H9 (cell line): ENCODE data around the gene FBXL7. TPM values are rescaled to one million over a fixed set of nuclear protein-coding genes. Genes with fewer than 3 reads are reported as not detected.

Experiments used
- DNase-seq: peaks from one replicate; pipeline ENCODE4 v3.0.0-alpha.2; 2017
- H2AFZ ChIP-seq: one replicate; pipeline ENCODE4 v1.6.1; 2013; ENCODE audit warnings: mild to moderate bottlenecking, low read length, control low read depth, moderate library complexity
- H2AK5ac ChIP-seq: 2 replicates; pipeline ENCODE4 v1.6.1; 2013; ENCODE audit warnings: low read length, control low read depth, mixed read lengths; ENCODE audit not compliant: insufficient read length
- H2BK120ac ChIP-seq: one replicate; pipeline ENCODE4 v1.6.1; 2013; ENCODE audit warnings: low read depth, mild to moderate bottlenecking, low read length, control low read depth, inconsistent platforms; ENCODE audit not compliant: poor library complexity, severe bottlenecking
- H2BK12ac ChIP-seq: 2 replicates; pipeline ENCODE4 v1.6.1; 2013; ENCODE audit warnings: low read length, control low read depth, mixed read lengths, low read depth; ENCODE audit not compliant: insufficient read length
- H2BK15ac ChIP-seq: 2 replicates; pipeline ENCODE4 v1.6.1; 2013; ENCODE audit warnings: low read depth, low read length, control low read depth
- H2BK20ac ChIP-seq: one replicate; pipeline ENCODE4 v1.6.1; 2013; ENCODE audit warnings: low read depth, mild to moderate bottlenecking, low read length, control low read depth, inconsistent platforms; ENCODE audit not compliant: poor library complexity, severe bottlenecking
- H2BK5ac ChIP-seq: 2 replicates; pipeline ENCODE4 v1.6.1; 2013; ENCODE audit warnings: low read length, control low read depth, mixed read lengths; ENCODE audit not compliant: insufficient read length
- H3K14ac ChIP-seq: 2 replicates; pipeline ENCODE4 v1.6.1; 2013; ENCODE audit warnings: low read length, control low read depth; ENCODE audit not compliant: insufficient read depth
- H3K18ac ChIP-seq: 2 replicates; pipeline ENCODE4 v1.6.1; 2013; ENCODE audit warnings: low read depth, mild to moderate bottlenecking, mixed read lengths, low read length, control low read depth; ENCODE audit not compliant: insufficient read length
- H3K23ac ChIP-seq: 2 replicates; pipeline ENCODE4 v1.6.1; 2013; ENCODE audit warnings: low read length, control low read depth, mixed read lengths, low read depth; ENCODE audit not compliant: insufficient read length
- H3K23me2 ChIP-seq: 2 replicates; pipeline ENCODE4 v1.6.1; 2013; ENCODE audit warnings: low read depth, mild to moderate bottlenecking, mixed read lengths, low read length, control low read depth; ENCODE audit not compliant: insufficient read length, poor library complexity, severe bottlenecking
- H3K27ac ChIP-seq: 2 replicates; pipeline ENCODE4 v1.5.1; 2013; ENCODE audit warnings: low read length, control low read depth, mixed read lengths, low read depth; ENCODE audit not compliant: insufficient read length
- H3K27me3 ChIP-seq: 2 replicates; pipeline ENCODE4 v1.6.1; 2013; ENCODE audit warnings: low read length, control low read depth, inconsistent platforms; ENCODE audit not compliant: insufficient read depth
- H3K4ac ChIP-seq: 2 replicates; pipeline ENCODE4 v1.6.1; 2013; ENCODE audit warnings: low read depth, mild to moderate bottlenecking, control low read depth, inconsistent platforms, low read length, moderate library complexity
- H3K4me1 ChIP-seq: 2 replicates; pipeline ENCODE4 v1.6.1; 2013; ENCODE audit warnings: low read length, control low read depth, inconsistent platforms; ENCODE audit not compliant: insufficient read depth
- H3K4me2 ChIP-seq: 2 replicates; pipeline ENCODE4 v1.6.1; 2013; ENCODE audit warnings: low read length, control low read depth, mixed read lengths; ENCODE audit not compliant: insufficient read length, insufficient read depth
- H3K56ac ChIP-seq: 2 replicates; pipeline ENCODE4 v1.6.1; 2013; ENCODE audit warnings: low read depth, mild to moderate bottlenecking, mixed read lengths, low read length, control low read depth; ENCODE audit not compliant: insufficient read length
- H3K79me1 ChIP-seq: 2 replicates; pipeline ENCODE4 v1.6.1; 2013; ENCODE audit warnings: low read depth, mild to moderate bottlenecking, moderate library complexity, low read length, control low read depth, inconsistent platforms; ENCODE audit not compliant: insufficient read depth, poor library complexity, severe bottlenecking
- H3K79me2 ChIP-seq: 2 replicates; pipeline ENCODE4 v1.6.1; 2013; ENCODE audit warnings: low read length, control low read depth, inconsistent platforms; ENCODE audit not compliant: insufficient read depth
- H3K9ac ChIP-seq: 2 replicates; pipeline ENCODE4 v1.6.1; 2013; ENCODE audit warnings: low read length, control low read depth, mixed read lengths; ENCODE audit not compliant: insufficient read length; ENCODE audit errors: extremely low read depth
- H3K9me3 ChIP-seq: one replicate; pipeline ENCODE4 v1.6.1; 2013; ENCODE audit warnings: low read depth, low read length, inconsistent platforms; ENCODE audit not compliant: control insufficient read depth
- H3T11ph ChIP-seq: one replicate; pipeline ENCODE4 v1.6.1; 2013; ENCODE audit warnings: mild to moderate bottlenecking, low read length, control low read depth, inconsistent platforms
- H4K20me1 ChIP-seq: one replicate; pipeline ENCODE4 v1.6.1; 2013; ENCODE audit not compliant: control insufficient read depth, insufficient read length, insufficient read depth
- H4K5ac ChIP-seq: 2 replicates; pipeline ENCODE4 v1.6.1; 2013; ENCODE audit warnings: low read depth, mild to moderate bottlenecking, mixed read lengths, low read length, control low read depth; ENCODE audit not compliant: insufficient read length
- H4K8ac ChIP-seq: replicated peaks from 2 replicates; pipeline ENCODE4 v1.6.1; 2013; ENCODE audit warnings: low read length, control low read depth, mixed read lengths, low read depth; ENCODE audit not compliant: insufficient read length
- H4K91ac ChIP-seq: 2 replicates; pipeline ENCODE4 v1.6.1; 2013; ENCODE audit warnings: low read depth, mild to moderate bottlenecking, moderate library complexity, mixed read lengths, low read length, control low read depth; ENCODE audit not compliant: insufficient read length
- H3K27ac Mint-ChIP-seq, 3 experiments: 2 replicates in 2 of 3; 3 replicates in 1 of 3; pipeline ENCODE4 v1.8.0; 2020 to 2021; ENCODE audit warnings: mixed read lengths in 3 of 3, mild to moderate bottlenecking in 1 of 3, moderate library complexity in 1 of 3
- H3K27me3 Mint-ChIP-seq: 2 replicates; pipeline ENCODE4 v1.8.0; 2021; ENCODE audit warnings: low read depth, mild to moderate bottlenecking, moderate library complexity, mixed read lengths
- H3K36me3 Mint-ChIP-seq, 3 experiments: 2 replicates in 2 of 3; 3 replicates in 1 of 3; pipeline ENCODE4 v1.8.0; 2020 to 2021; ENCODE audit warnings: low read depth in 3 of 3, mixed read lengths in 3 of 3; ENCODE audit not compliant: insufficient read depth in 1 of 3
- H3K4me1 Mint-ChIP-seq, 2 experiments: 2 replicates each; pipeline ENCODE4 v1.8.0; 2020; ENCODE audit warnings: mixed read lengths in 2 of 2
- H3K4me3 Mint-ChIP-seq, 2 experiments: 2 replicates in 1 of 2; 3 replicates in 1 of 2; pipeline ENCODE4 v1.8.0; 2020 to 2021; ENCODE audit warnings: mild to moderate bottlenecking in 2 of 2, mixed read lengths in 2 of 2, moderate library complexity in 1 of 2
- H3K9me3 Mint-ChIP-seq, 2 experiments: 2 replicates in 1 of 2; 3 replicates in 1 of 2; pipeline ENCODE4 v1.8.0; 2020; ENCODE audit warnings: mild to moderate bottlenecking in 2 of 2, mixed read lengths in 2 of 2, moderate library complexity in 1 of 2
- CTCF ChIP-seq: fragments of 200-600 bp; sonication (generic); conservative IDR thresholded peaks from 3 replicates; pipeline ENCODE4 v1.8.0; 2021; ENCODE audit warnings: antibody characterized with exemption, mild to moderate bottlenecking
- WGBS: extraction: QIAGEN DNeasy Blood & Tissue Kit; methylation state at CpG from one replicate; pipeline ENCODE4 v1.1.7; 2013; ENCODE audit warnings: missing lambda C conversion rate, low lambda C conversion rate, mixed read lengths; ENCODE audit not compliant: insufficient read length; ENCODE audit errors: extremely low coverage; 5-methylcytosine and 5-hydroxymethylcytosine counted together
- total RNA-seq: library from RNA; stranded (reverse); gene quantifications from 2 replicates; pipeline ENCODE4 v1.2.1, GENCODE V29; 2021

FBXL7 gene
- total RNA-seq, 1 experiment from 2014 or later, result 14.6 TPM

- no peaks in the 10 kb centered on the region for H4K20me1 ChIP-seq
- H3K79me1 ChIP-seq, result no peaks in the 10 kb centered on the region
- no peak overlapping the region for H2AK5ac ChIP-seq
- H3K9me3 ChIP-seq, result no peaks in the 10 kb centered on the region
- no peak overlapping the region for H4K5ac ChIP-seq
- no peak overlapping the region for H2BK20ac ChIP-seq
- H2BK15ac ChIP-seq, result no peak overlapping the region
- H3K23me2 ChIP-seq, result no peaks in the 10 kb centered on the region
- H3K14ac ChIP-seq, result no peak overlapping the region
- no peak overlapping the region for H3K18ac ChIP-seq
- DNase-seq, result no peak
- H3K79me2 ChIP-seq, result no peaks in the 10 kb centered on the region
- peak overlapping the region in 1 of 3 experiments; percentile 23; a peak in 1 of 7 replicates for H3K27ac Mint-ChIP-seq
- no peak overlapping the region for H3T11ph ChIP-seq
- H3K27ac ChIP-seq, result no peak overlapping the region
- no peak overlapping the region for H2AFZ ChIP-seq
- H2BK120ac ChIP-seq, result no peak overlapping the region
- no peak overlapping the region for H4K91ac ChIP-seq
- H3K27me3 ChIP-seq, result no peaks in the 10 kb centered on the region
- H2BK12ac ChIP-seq, result no peak overlapping the region
- H3K4me1 ChIP-seq, result no peaks in the 10 kb centered on the region
- TF ChIP-seq CTCF, result no peak
- H3K9ac ChIP-seq, result no peak overlapping the region
- no peak overlapping the region for H2BK5ac ChIP-seq
- no CpG with 5 or more reads among the region's 3 CpGs for WGBS
- no peak overlapping the region for H3K23ac ChIP-seq
- no peaks in the 10 kb centered on the region for H3K9me3 Mint-ChIP-seq
- H3K27me3 Mint-ChIP-seq, result no peaks in the 10 kb centered on the region
- peaks cover 26 to 29% of the 10 kb centered on the region in 2 experiments for H3K4me1 Mint-ChIP-seq
- no peak overlapping the region for H3K56ac ChIP-seq
- no peak overlapping the region for H3K4me2 ChIP-seq
- H3K4ac ChIP-seq, result no peak overlapping the region
- no peak overlapping the region for H4K8ac ChIP-seq
- H3K36me3 Mint-ChIP-seq, result peaks cover 0 to 4% (median 0%) of the 10 kb centered on the region in 3 experiments; a peak in 2 of 7 replicates
- no peak overlapping the region for H3K4me3 Mint-ChIP-seq
These were observed 426.6 kb downstream of the FBXL7 start for GRCh38 chr5:15926586-15926985.
